HCT116 (cell line): ENCODE measurements around the gene PLD2. TPM values are rescaled to one million over a fixed set of nuclear protein-coding genes. Genes with fewer than 3 reads are reported as not detected.

Source experiments
- ATAC-seq: fragments of 200-7000 bp; cut with Tn5 transposase; 2 replicates; pipeline ENCODE4 v1.9.1; 2020; ENCODE audit warnings: mild to moderate bottlenecking, moderate library complexity
- BruUV-seq: library from RNA; stranded (reverse); fragments of 400-500 nt; replicated peaks from 2 replicates; lab custom pipeline; 2021; lab: Mats Ljungman, UMichigan
- CTCF ChIA-PET: fragments of 300-600 bp; sonication (Branson Sonifier 250); formaldehyde crosslinking; loops from one replicate; lab custom pipeline; 2021; ENCODE audit warnings: antibody characterized with exemption; lab: Charles Lee
- POLR2A ChIA-PET: fragments of 300-600, 350-600 bp; sonication (Branson Sonifier 250); formaldehyde crosslinking; loops from one replicate; lab custom pipeline; 2021; ENCODE audit warnings: antibody characterized with exemption; lab: Charles Lee
- RAD21 ChIA-PET, 2 experiments: fragments of 300-600 bp; sonication (Branson Sonifier 250); formaldehyde crosslinking; loops; one replicate each; lab custom pipeline; 2023; ENCODE audit warnings: low total read pairs in 2 of 2; ENCODE audit not compliant: uncharacterized antibody in 2 of 2, unreplicated experiment in 2 of 2, low non-redundant PET in 1 of 2; lab: Charles Lee
- DNase-seq: peaks from one replicate; pipeline ENCODE4 v3.0.0-alpha.2; 2010; ENCODE audit warnings: low read depth, low spot score
- H2AFZ ChIP-seq: fragments of 200-600 bp; shearing (Covaris generic), sonication (generic); 2 replicates; pipeline ENCODE4 v1.6.1; 2017; ENCODE audit warnings: low read depth, mixed run types, mixed read lengths, antibody characterized with exemption, low read length; ENCODE audit not compliant: poor library complexity, severe bottlenecking
- H3K27ac ChIP-seq: 2 replicates; pipeline ENCODE4 v1.5.1; 2012; ENCODE audit warnings: low read depth, low read length
- H3K27me3 ChIP-seq: fragments of 200-600 bp; sonication (generic); 2 replicates; pipeline ENCODE4 v1.6.1; 2016; ENCODE audit warnings: mixed run types, low read length, mixed read lengths; ENCODE audit not compliant: insufficient read depth
- H3K36me3 ChIP-seq, 2 experiments: fragments of 200-500 bp in 1 of 2; fragments of 200-600 bp in 1 of 2; sonication (Bioruptor generic) in 1 of 2; sonication (generic) in 1 of 2; 2 replicates each; pipeline versions ENCODE4 v1.5.1 to v1.6.1; 2014 to 2016; ENCODE audit warnings: low read length in 2 of 2, inconsistent platforms in 1 of 2, mixed read lengths in 1 of 2, mixed run types in 1 of 2; ENCODE audit not compliant: insufficient read depth in 2 of 2, control insufficient read depth in 1 of 2
- H3K4me1 ChIP-seq, 2 experiments: fragments of 200-600 bp in 1 of 2; sonication (generic) in 1 of 2; 2 replicates each; pipeline versions ENCODE4 v1.5.1 to v1.6.1; 2012 to 2017; ENCODE audit warnings: low read length in 2 of 2, inconsistent platforms in 1 of 2, mild to moderate bottlenecking in 1 of 2, mixed read lengths in 1 of 2, mixed run types in 1 of 2, moderate library complexity in 1 of 2; ENCODE audit not compliant: insufficient read depth in 2 of 2, control insufficient read depth in 1 of 2
- H3K4me2 ChIP-seq: fragments of 200-600 bp; sonication (generic); 2 replicates; pipeline ENCODE4 v1.6.1; 2017; ENCODE audit warnings: mixed run types, low read length, mixed read lengths
- H3K4me3 ChIP-seq, 2 experiments: fragments of 200-600 bp in 1 of 2; sonication (generic) in 1 of 2; replicated peaks in 1 of 2; 2 replicates each; pipeline ENCODE4 v1.5.1; 2011 to 2016; ENCODE audit warnings: low read length in 2 of 2, control low read depth in 1 of 2, low read depth in 1 of 2, mild to moderate bottlenecking in 1 of 2, mixed read lengths in 1 of 2, mixed run types in 1 of 2
- H3K79me2 ChIP-seq: fragments of 200-600 bp; sonication (generic); 2 replicates; pipeline ENCODE4 v1.6.1; 2017; ENCODE audit warnings: mild to moderate bottlenecking, mixed run types, low read length, moderate library complexity, mixed read lengths; ENCODE audit not compliant: insufficient read depth
- H3K9ac ChIP-seq: fragments of 200-600 bp; sonication (generic); 2 replicates; pipeline ENCODE4 v1.6.1; 2016; ENCODE audit warnings: low read length, mixed read lengths
- H3K9me2 ChIP-seq: fragments of 200-600 bp; sonication (generic), shearing (Covaris generic); 2 replicates; pipeline ENCODE4 v1.6.1; 2017; ENCODE audit warnings: mixed run types, mild to moderate bottlenecking, moderate library complexity; ENCODE audit not compliant: insufficient read depth
- H3K9me3 ChIP-seq, 2 experiments: fragments of 200-500 bp in 1 of 2; fragments of 200-600 bp in 1 of 2; sonication (Bioruptor generic) in 1 of 2; sonication (generic) in 1 of 2; 2 replicates each; pipeline ENCODE4 v1.6.1; 2014 to 2017; ENCODE audit warnings: low read length in 2 of 2, mixed read lengths in 2 of 2, inconsistent platforms in 1 of 2, low read depth in 1 of 2, mild to moderate bottlenecking in 1 of 2, mixed run types in 1 of 2, moderate library complexity in 1 of 2; ENCODE audit not compliant: control insufficient read depth in 1 of 2, insufficient read depth in 1 of 2
- H4K20me1 ChIP-seq: fragments of 200-600 bp; sonication (generic), shearing (Covaris generic); 2 replicates; pipeline ENCODE4 v1.6.1; 2017; ENCODE audit warnings: mixed run types, mild to moderate bottlenecking, moderate library complexity; ENCODE audit not compliant: insufficient read depth
- ATF3 ChIP-seq: IDR thresholded peaks from 2 replicates; pipeline ENCODE4 v1.6.1; 2012
- CBX3 ChIP-seq: IDR thresholded peaks from 2 replicates; pipeline ENCODE4 v1.6.1; 2012; ENCODE audit warnings: low read depth
- CEBPB ChIP-seq: IDR thresholded peaks from 2 replicates; pipeline ENCODE4 v1.6.1; 2012; ENCODE audit warnings: low read depth
- CTCF ChIP-seq, 3 experiments: fragments of 200-600 bp in 1 of 3; sonication (generic) in 1 of 3; IDR thresholded peaks in 2 of 3; conservative IDR thresholded peaks in 1 of 3; 2 replicates each; pipeline ENCODE4 v1.5.1; 2012 to 2017; ENCODE audit warnings: low read depth in 2 of 3, low read length in 2 of 3, antibody characterized with exemption in 1 of 3, borderline replicate concordance in 1 of 3, control low read depth in 1 of 3, mild to moderate bottlenecking in 1 of 3, mixed read lengths in 1 of 3, mixed run types in 1 of 3, moderate library complexity in 1 of 3; ENCODE audit not compliant: insufficient read depth in 1 of 3
- EGR1 ChIP-seq: IDR thresholded peaks from 2 replicates; pipeline ENCODE4 v1.6.1; 2012; ENCODE audit warnings: low read depth
- EZH2 ChIP-seq: fragments of 200-600 bp; sonication (generic); IDR thresholded peaks from 2 replicates; pipeline ENCODE4 v1.6.1; 2017; ENCODE audit warnings: antibody characterized with exemption, mixed run types
- EZH2phosphoT487 ChIP-seq: fragments of 200-600 bp; IDR thresholded peaks from 2 replicates; pipeline ENCODE4 v1.6.1; 2018; ENCODE audit warnings: antibody characterized with exemption, borderline replicate concordance
- FOSL1 ChIP-seq: IDR thresholded peaks from 2 replicates; pipeline ENCODE4 v1.6.1; 2012; ENCODE audit warnings: low read depth
- JUND ChIP-seq: IDR thresholded peaks from 2 replicates; pipeline ENCODE4 v1.6.1; 2012
- POLR2A ChIP-seq: IDR thresholded peaks from 2 replicates; pipeline ENCODE4 v1.7.0; 2011; ENCODE audit warnings: borderline replicate concordance; ENCODE audit not compliant: insufficient read depth, insufficient read length; ENCODE audit errors: extremely low read depth
- POLR2AphosphoS5 ChIP-seq: IDR thresholded peaks from 2 replicates; pipeline ENCODE4 v1.6.1; 2011; ENCODE audit warnings: mild to moderate bottlenecking, low read depth, low read length, moderate library complexity
- RAD21 ChIP-seq: IDR thresholded peaks from 2 replicates; pipeline ENCODE4 v1.6.1; 2012; ENCODE audit warnings: low read depth, mild to moderate bottlenecking
- REST ChIP-seq: IDR thresholded peaks from 2 replicates; pipeline ENCODE4 v1.6.1; 2012; ENCODE audit warnings: low read depth
- SIN3A ChIP-seq: IDR thresholded peaks from 2 replicates; pipeline ENCODE4 v1.6.1; 2012; ENCODE audit warnings: low read depth
- SP1 ChIP-seq: IDR thresholded peaks from 2 replicates; pipeline ENCODE4 v1.6.1; 2012; ENCODE audit warnings: low read depth
- SRF ChIP-seq: IDR thresholded peaks from 2 replicates; pipeline ENCODE4 v1.6.1; 2012; ENCODE audit warnings: low read depth
- TCF7L2 ChIP-seq: IDR thresholded peaks from 2 replicates; pipeline ENCODE4 v1.7.0; 2011; ENCODE audit warnings: borderline replicate concordance, inconsistent platforms; ENCODE audit not compliant: insufficient read depth, insufficient read length; ENCODE audit errors: extremely low read depth
- YY1 ChIP-seq: IDR thresholded peaks from 2 replicates; pipeline ENCODE4 v1.6.1; 2011; ENCODE audit warnings: low read length, low read depth, moderate library complexity, mild to moderate bottlenecking; ENCODE audit not compliant: insufficient replicate concordance; ENCODE audit errors: extremely low read depth
- ZBTB33 ChIP-seq: IDR thresholded peaks from 2 replicates; pipeline ENCODE4 v1.6.1; 2011; ENCODE audit warnings: mild to moderate bottlenecking, low read length, moderate library complexity; ENCODE audit not compliant: insufficient replicate concordance; ENCODE audit errors: extremely low read depth
- ZNF274 ChIP-seq: fragments of 200-500 bp; sonication (Bioruptor generic); IDR thresholded peaks from 2 replicates; pipeline ENCODE4 v1.6.1; 2014; ENCODE audit warnings: mild to moderate bottlenecking, low read depth, low read length, inconsistent platforms
- intact Hi-C: fragments of 100-400 bp; cut with micrococcal nuclease; formaldehyde crosslinking; loops from 2 replicates; pipeline ENCODE4 v1.10.0; 2022
- total RNA-seq: library from RNA; stranded (reverse); gene quantifications from one replicate; pipeline ENCODE4 v1.2.1, GENCODE V29; 2021; ENCODE audit not compliant: unreplicated experiment

PLD2 gene
- total RNA-seq, 1 experiment from 2014 or later: 47.7 TPM

- no peaks in the 10 kb centered on the region for H3K9me3 ChIP-seq
- ChIA-PET RAD21 (no interaction called here), POLR2A (no interaction called here), CTCF (no interaction called here)
- H3K9ac ChIP-seq: no peak overlapping the region
- H3K27me3 ChIP-seq: no peaks in the 10 kb centered on the region
- no peaks in the 10 kb centered on the region for H3K4me1 ChIP-seq
- H3K4me2 ChIP-seq: no peak overlapping the region
- H3K79me2 ChIP-seq: no peaks in the 10 kb centered on the region
- H3K4me3 ChIP-seq: no peak overlapping the region
- DNase-seq (no peak), ATAC-seq (no peak)
- H3K27ac ChIP-seq: no peak overlapping the region
- H3K36me3 ChIP-seq: no peaks in the 10 kb centered on the region; a peak in 1 of 4 replicates
- no TSS peak for BruUV-seq
- H2AFZ ChIP-seq: no peak overlapping the region
- H4K20me1 ChIP-seq: no peaks in the 10 kb centered on the region
- H3K9me2 ChIP-seq: no peaks in the 10 kb centered on the region
- TF ChIP-seq ZBTB33: no peak
- TF ChIP-seq ZNF274: no peak
- no peak for TF ChIP-seq JUND
- no peak for TF ChIP-seq CTCF (IDR thresholded peaks at IDR 0.05 in 2 of 3, conservative IDR thresholded peaks at IDR 0.05 in 1 of 3; ENCODE audit: borderline replicate concordance in 1 of 3, insufficient read depth in 1 of 3, low read depth in 2 of 3, low read length in 2 of 3)
- no peak for TF ChIP-seq CEBPB
- TF ChIP-seq FOSL1: no peak
- TF ChIP-seq REST: no peak
- no peak for TF ChIP-seq RAD21
- TF ChIP-seq ATF3: no peak
- TF ChIP-seq SRF: no peak
- TF ChIP-seq POLR2AphosphoS5: no peak
- TF ChIP-seq YY1: no peak
- no peak for TF ChIP-seq SIN3A
- no peak for TF ChIP-seq EZH2
- no peak for TF ChIP-seq TCF7L2
- no peak for TF ChIP-seq EGR1
- TF ChIP-seq CBX3: no peak
- no peak for TF ChIP-seq SP1
- no peak for TF ChIP-seq EZH2phosphoT487
- no peak for TF ChIP-seq POLR2A
- intact Hi-C loops: no loop called here
Measured at GRCh38 chr17:4822835-4823234, 15.9 kb downstream of the PLD2 start.
